ENCODE measurements around the gene SSX1.
"Not testable (repeated sequence)": the region's sequence is repeated elsewhere in the genome, so short reads cannot be mapped to it uniquely, and the experiment has no call there.

GRCh38 chrX:48252945-48253344 lies 2.2 kb upstream of the SSX1 start:
- TF ChIP-seq POLR2A, CTCF (IDR thresholded peaks at IDR 0.05): not testable (repeated sequence)
